H1 (cell line): ENCODE results near the gene RGS6. TPM values are rescaled to one million over a fixed set of nuclear protein-coding genes. Genes with fewer than 3 reads are reported as not detected.

ENCODE experiments used
- CTCF ChIA-PET: fragments of 300-600 bp; sonication (Branson Sonifier 250); formaldehyde crosslinking; loops from one replicate; lab custom pipeline; 2021; ENCODE audit not compliant: partially characterized antibody; lab: Charles Lee
- POLR2A ChIA-PET: fragments of 300-600 bp; sonication (Branson Sonifier 250); formaldehyde crosslinking; loops from one replicate; lab custom pipeline; 2021; ENCODE audit warnings: inconsistent platforms; ENCODE audit not compliant: partially characterized antibody; lab: Charles Lee
- DNase-seq, 2 experiments: peaks; one replicate each; pipeline versions ENCODE4 v3.0.0 to v3.0.0-alpha.2; 2010 to 2022; ENCODE audit warnings: low spot score in 2 of 2, low read depth in 1 of 2, mixed read lengths in 1 of 2
- FAIRE-seq: peaks from 2 replicates; lab custom pipeline; 2011; peaks lifted over from hg19 to GRCh38; lab: Jason Lieb, UNC
- H2AFZ ChIP-seq: 2 replicates; pipeline ENCODE4 v1.8.1; 2012; ENCODE audit warnings: low read length, inconsistent platforms
- H2AK5ac ChIP-seq: 2 replicates; pipeline ENCODE4 v1.6.1; 2013; ENCODE audit warnings: low read depth, low read length
- H2BK120ac ChIP-seq: replicated peaks from 2 replicates; pipeline ENCODE3; 2013; ENCODE audit warnings: low read depth, low read length, inconsistent platforms
- H2BK12ac ChIP-seq: 2 replicates; pipeline ENCODE4 v1.6.1; 2013; ENCODE audit warnings: low read depth, low read length
- H2BK15ac ChIP-seq: 2 replicates; pipeline ENCODE4 v1.6.1; 2013; ENCODE audit warnings: low read length
- H2BK20ac ChIP-seq: 2 replicates; pipeline ENCODE4 v1.6.1; 2013; ENCODE audit warnings: low read length
- H2BK5ac ChIP-seq: 2 replicates; pipeline ENCODE4 v1.6.1; 2013; ENCODE audit warnings: low read depth, low read length
- H3K14ac ChIP-seq: 2 replicates; pipeline ENCODE4 v1.6.1; 2013; ENCODE audit warnings: inconsistent platforms; ENCODE audit not compliant: insufficient read length
- H3K18ac ChIP-seq: 2 replicates; pipeline ENCODE4 v1.6.1; 2013; ENCODE audit warnings: low read length; ENCODE audit errors: extremely low read depth
- H3K23ac ChIP-seq: 2 replicates; pipeline ENCODE4 v1.6.1; 2013; ENCODE audit warnings: inconsistent platforms; ENCODE audit not compliant: insufficient read length
- H3K23me2 ChIP-seq: 2 replicates; pipeline ENCODE4 v1.6.1; 2013; ENCODE audit warnings: low read depth, low read length
- H3K27ac ChIP-seq: 2 replicates; pipeline ENCODE4 v1.6.1; 2011; ENCODE audit warnings: low read depth, low read length, inconsistent platforms
- H3K27me3 ChIP-seq, 4 experiments: replicated peaks in 1 of 4; 1 replicate in 1 of 4; 2 replicates in 3 of 4; pipeline versions ENCODE4 v1.6.1 to v1.8.1; 2011 to 2013; ENCODE audit warnings: low read length in 3 of 4, mild to moderate bottlenecking in 3 of 4, inconsistent platforms in 2 of 4, mixed read lengths in 2 of 4, moderate library complexity in 1 of 4; ENCODE audit not compliant: control insufficient read depth in 3 of 4, insufficient read depth in 3 of 4; ENCODE audit errors: extremely low read depth in 1 of 4
- H3K36me3 ChIP-seq, 4 experiments: 2 replicates each; pipeline versions ENCODE4 v1.6.1 to v1.8.1; 2011 to 2013; ENCODE audit warnings: mild to moderate bottlenecking in 4 of 4, low read length in 3 of 4, moderate library complexity in 2 of 4, control low read depth in 1 of 4, inconsistent platforms in 1 of 4; ENCODE audit not compliant: insufficient read depth in 4 of 4, control insufficient read depth in 2 of 4
- H3K4ac ChIP-seq: replicated peaks from 2 replicates; pipeline ENCODE3; 2013; ENCODE audit warnings: low read length, low read depth, mixed read lengths, inconsistent platforms; ENCODE audit not compliant: insufficient read length
- H3K4me1 ChIP-seq, 4 experiments: replicated peaks in 1 of 4; 1 replicate in 1 of 4; 2 replicates in 3 of 4; pipeline versions ENCODE4 v1.6.1 to v1.8.1; 2011 to 2013; ENCODE audit warnings: low read length in 3 of 4, inconsistent platforms in 2 of 4, mixed read lengths in 1 of 4; ENCODE audit not compliant: insufficient read depth in 4 of 4, control insufficient read depth in 3 of 4
- H3K4me2 ChIP-seq, 2 experiments: 2 replicates each; pipeline versions ENCODE4 v1.6.1 to v1.8.1; 2011 to 2013; ENCODE audit warnings: low read depth in 2 of 2, low read length in 2 of 2, control low read depth in 1 of 2, inconsistent platforms in 1 of 2, mild to moderate bottlenecking in 1 of 2; ENCODE audit not compliant: insufficient read depth in 1 of 2
- H3K4me3 ChIP-seq, 4 experiments: fragments of 200-600, 300-600 bp in 1 of 4; sonication (generic), shearing (Covaris generic), sonication (Bioruptor Twin) in 1 of 4; 2 replicates each; pipeline versions ENCODE4 v1.5.1 to v1.8.1; 2011 to 2016; ENCODE audit warnings: low read length in 4 of 4, low read depth in 3 of 4, control low read depth in 2 of 4, inconsistent platforms in 2 of 4, mild to moderate bottlenecking in 2 of 4, mixed read lengths in 1 of 4, moderate library complexity in 1 of 4; ENCODE audit not compliant: insufficient read depth in 2 of 4; ENCODE audit errors: extremely low read depth in 1 of 4
- H3K56ac ChIP-seq: replicated peaks from 2 replicates; pipeline ENCODE3; 2013; ENCODE audit warnings: low read depth, mild to moderate bottlenecking, mixed read lengths, low read length, inconsistent platforms; ENCODE audit not compliant: insufficient read length
- H3K79me1 ChIP-seq: 2 replicates; pipeline ENCODE4 v1.6.1; 2013; ENCODE audit warnings: low read depth, low read length, control low read depth
- H3K79me2 ChIP-seq, 2 experiments: 2 replicates each; pipeline versions ENCODE4 v1.6.1 to v1.8.1; 2012 to 2013; ENCODE audit warnings: low read length in 2 of 2, mild to moderate bottlenecking in 2 of 2, inconsistent platforms in 1 of 2; ENCODE audit not compliant: insufficient read depth in 2 of 2, control insufficient read depth in 1 of 2
- H3K9ac ChIP-seq, 4 experiments: replicated peaks in 1 of 4; 1 replicate in 1 of 4; 2 replicates in 3 of 4; pipeline versions ENCODE4 v1.6.1 to v1.8.1; 2011 to 2013; ENCODE audit warnings: low read depth in 3 of 4, low read length in 3 of 4, control low read depth in 2 of 4, mild to moderate bottlenecking in 2 of 4, moderate library complexity in 2 of 4, inconsistent platforms in 1 of 4; ENCODE audit errors: extremely low read depth in 1 of 4
- H3K9me3 ChIP-seq, 2 experiments: 2 replicates each; pipeline versions ENCODE4 v1.6.1 to v1.8.1; 2012 to 2013; ENCODE audit warnings: mild to moderate bottlenecking in 2 of 2, moderate library complexity in 2 of 2, control low read depth in 1 of 2, inconsistent platforms in 1 of 2, low read depth in 1 of 2, low read length in 1 of 2, mixed read lengths in 1 of 2; ENCODE audit not compliant: insufficient read depth in 2 of 2
- H4K20me1 ChIP-seq, 2 experiments: replicated peaks in 1 of 2; 2 replicates each; pipeline versions ENCODE3 to v1.8.1; 2011 to 2013; ENCODE audit warnings: inconsistent platforms in 2 of 2, low read length in 2 of 2, mild to moderate bottlenecking in 1 of 2; ENCODE audit not compliant: insufficient read depth in 2 of 2, control insufficient read depth in 1 of 2
- H4K5ac ChIP-seq: 2 replicates; pipeline ENCODE4 v1.6.1; 2013; ENCODE audit warnings: low read length, low read depth, mixed read lengths, inconsistent platforms; ENCODE audit not compliant: insufficient read length
- H4K8ac ChIP-seq: 2 replicates; pipeline ENCODE4 v1.8.0; 2013; ENCODE audit warnings: mild to moderate bottlenecking, moderate library complexity, low read length, inconsistent platforms; ENCODE audit not compliant: insufficient read depth; ENCODE audit errors: extremely low read depth
- H4K91ac ChIP-seq: replicated peaks from 2 replicates; pipeline ENCODE3; 2013; ENCODE audit warnings: low read length, mixed read lengths, inconsistent platforms; ENCODE audit not compliant: insufficient read length
- HDAC2 ChIP-seq, 2 experiments: fragments of 300-600 bp in 1 of 2; sonication (generic) in 1 of 2; IDR thresholded peaks; 2 replicates each; pipeline ENCODE4 v1.6.1; 2011 to 2012; ENCODE audit warnings: low read depth in 2 of 2, low read length in 2 of 2, mild to moderate bottlenecking in 2 of 2, moderate library complexity in 2 of 2, borderline replicate concordance in 1 of 2, inconsistent platforms in 1 of 2
- KDM1A ChIP-seq: fragments of 200-600, 300-600 bp; sonication (generic); IDR thresholded peaks from 2 replicates; pipeline ENCODE4 v1.7.1; 2016; ENCODE audit warnings: mild to moderate bottlenecking, low read length, borderline replicate concordance
- PHF8 ChIP-seq: fragments of 200-600 bp; sonication (generic); conservative IDR thresholded peaks from 2 replicates; pipeline ENCODE4 v1.7.1; 2012; ENCODE audit warnings: low read depth, mild to moderate bottlenecking, inconsistent platforms, low read length, moderate library complexity
- polyA plus RNA-seq, 7 experiments: library from polyadenylated mRNA; depleted of rRNA in 3 of 7; stranded (reverse) in 5 of 7; unstranded in 2 of 7; fragments of >200 nt in 5 of 7; fragments of 200-250 nt in 2 of 7; gene quantifications; 1 replicate in 5 of 7; 2 replicates in 1 of 7; 4 replicates in 1 of 7; pipeline versions ENCODE4 v1.2.1 to v1.2.3, GENCODE V29; 2011 to 2013; ENCODE audit warnings: missing spikeins in 2 of 7, mixed read lengths in 2 of 7
- total RNA-seq: library from RNA; stranded (reverse); fragmentation: NEBNext Ultra II Directional; extraction: Animal tissue kit (Norgen Biotek cat#: 25700); gene quantifications from 2 replicates; pipeline ENCODE4 v1.2.1, GENCODE V29; 2021

Gene RGS6
- total and polyA plus RNA-seq, 2 of the 8 experiments (the other 6 are each of a cell fraction or from before 2014, with no cell fraction given) = 0.26 to 1.1 TPM

DNA sequence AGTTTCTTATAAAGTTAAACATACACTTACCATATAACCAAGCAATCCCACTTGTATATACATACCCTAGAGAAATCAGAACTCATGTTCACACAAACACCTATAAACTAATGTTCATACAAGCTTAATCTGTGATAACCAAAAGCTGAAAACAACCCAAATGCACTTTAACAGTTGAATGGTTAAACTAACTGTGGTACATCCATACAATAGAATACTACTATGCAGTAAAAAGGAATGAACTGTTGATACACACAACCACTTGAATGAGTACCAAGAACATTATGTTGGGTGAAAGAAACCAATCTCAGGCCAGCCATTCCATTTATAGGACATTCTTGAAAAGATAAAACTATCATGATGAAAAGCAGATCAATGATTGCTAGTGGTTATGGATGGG lies 534.1 kb downstream of the RGS6 start:
- TF ChIP-seq HDAC2 (IDR thresholded peaks at IDR 0.05; ENCODE audit: borderline replicate concordance in 1 of 2, low read depth in 2 of 2, low read length in 2 of 2) (peak in 1 of 2 experiments; percentile 58; a peak in 1 of 4 replicates), KDM1A (peak; percentile 93), PHF8 (no peak)
- TF ChIP-seq, all 59 proteins: peak for 2
- Histone ChIP-seq H3K4me1 (no peaks in the 10 kb centered on the region), H2BK12ac (no peak overlapping the region), H4K5ac (no peak overlapping the region), H2BK5ac (no peak overlapping the region), H2BK15ac (no peak overlapping the region), H2AK5ac (no peak overlapping the region), H2BK20ac (no peak overlapping the region), H3K27ac (no peak overlapping the region), H4K8ac (no peak overlapping the region), H4K91ac (no peak overlapping the region), H3K79me1 (no peaks in the 10 kb centered on the region), H2AFZ (no peak overlapping the region), H3K4me2 (no peak overlapping the region), H3K23me2 (peaks cover 2% of the 10 kb centered on the region; the same call in 1 of the 2 replicates), H3K23ac (no peak overlapping the region), H3K4ac (no peak overlapping the region), H3K9ac (no peak overlapping the region), H3K9me3 (peaks cover 0 to 7% of the 10 kb centered on the region in 2 experiments; a peak in 2 of 4 replicates), H2BK120ac (no peak overlapping the region), H4K20me1 (no peaks in the 10 kb centered on the region), H3K79me2 (no peaks in the 10 kb centered on the region), H3K27me3 (no peaks in the 10 kb centered on the region), H3K18ac (no peak overlapping the region), H3K4me3 (no peak overlapping the region), H3K14ac (no peak overlapping the region), H3K36me3 (no peaks in the 10 kb centered on the region), H3K56ac (no peak overlapping the region)
- POLR2A ChIA-PET = no interaction called here
- CTCF ChIA-PET = interaction anchor here (1.0 kb wide), 1 partner anchor 51 kb away, joined by 3 read pairs; no protein-coding TSS in a partner anchor
- no peak for FAIRE-seq
- no peak for DNase-seq
